NCI-H524 (cell line): ENCODE data around the gene TXNL4A.

ENCODE experiments used
- DNase-seq, 2 experiments: peaks; one replicate each; lab custom pipeline; 2025; lab: John Stamatoyannopoulos, UW

The TXNL4A gene

DNA sequence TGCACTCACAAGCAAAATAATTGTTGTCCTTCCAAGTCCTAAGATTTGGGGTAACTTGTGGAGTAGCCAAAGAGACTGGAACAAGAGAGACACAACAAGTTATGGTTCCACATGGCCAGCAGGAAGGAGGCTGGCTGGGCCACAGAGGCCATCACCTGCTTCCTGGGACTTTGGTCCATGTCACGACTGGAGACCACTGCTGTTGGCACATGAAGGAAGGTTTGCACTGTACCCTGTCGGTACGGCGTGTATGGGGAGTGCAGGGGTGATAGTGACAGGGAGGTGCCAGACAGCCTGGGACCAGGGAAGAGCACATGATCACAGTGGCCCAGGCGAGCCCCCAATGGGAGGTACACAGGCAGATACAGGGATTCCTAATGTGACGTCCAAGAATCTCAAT lies 52.4 kb downstream of the TXNL4A start:
- no peak for DNase-seq

DNA sequence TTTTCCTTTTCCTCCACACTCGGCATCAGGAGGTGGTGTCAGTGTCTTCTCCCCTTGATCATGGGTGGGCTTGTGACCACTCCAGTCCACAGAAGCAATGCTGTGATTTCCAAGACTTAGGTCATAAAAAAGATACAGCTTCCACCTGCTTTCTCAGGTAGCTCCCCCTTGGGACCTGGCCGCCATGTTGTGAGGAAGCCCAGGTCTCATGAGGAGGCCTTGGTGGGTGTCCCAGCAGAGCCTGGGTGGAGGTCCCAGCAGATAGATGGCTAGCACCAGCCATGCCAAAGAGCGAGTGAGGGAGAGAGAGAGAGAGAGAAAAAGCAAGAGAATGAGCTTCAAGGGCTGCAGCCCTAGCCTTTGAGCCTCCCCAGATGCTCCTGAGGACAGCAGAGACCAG lies 52.9 kb downstream of the TXNL4A start:
- no peak for DNase-seq

DNA sequence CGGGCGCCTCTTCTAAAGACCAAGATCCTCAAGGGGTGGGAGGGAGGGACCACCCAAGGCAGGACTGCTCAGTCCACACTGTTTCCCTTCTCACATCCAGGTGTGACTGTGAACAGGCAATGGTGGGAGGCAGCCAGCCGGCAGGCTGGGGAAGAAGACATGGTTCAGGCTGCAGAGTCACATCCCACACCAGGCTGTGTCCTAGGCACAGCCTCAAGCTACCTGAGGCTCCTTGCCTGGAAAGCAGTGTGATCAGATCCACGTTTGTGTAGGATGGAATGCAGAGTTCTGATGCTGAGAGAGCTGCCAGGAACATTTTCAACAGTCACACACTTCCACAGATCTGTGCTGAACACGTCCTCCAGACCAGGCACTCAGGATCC lies 53.3 kb downstream of the TXNL4A start:
- DNase-seq: no peak

DNA sequence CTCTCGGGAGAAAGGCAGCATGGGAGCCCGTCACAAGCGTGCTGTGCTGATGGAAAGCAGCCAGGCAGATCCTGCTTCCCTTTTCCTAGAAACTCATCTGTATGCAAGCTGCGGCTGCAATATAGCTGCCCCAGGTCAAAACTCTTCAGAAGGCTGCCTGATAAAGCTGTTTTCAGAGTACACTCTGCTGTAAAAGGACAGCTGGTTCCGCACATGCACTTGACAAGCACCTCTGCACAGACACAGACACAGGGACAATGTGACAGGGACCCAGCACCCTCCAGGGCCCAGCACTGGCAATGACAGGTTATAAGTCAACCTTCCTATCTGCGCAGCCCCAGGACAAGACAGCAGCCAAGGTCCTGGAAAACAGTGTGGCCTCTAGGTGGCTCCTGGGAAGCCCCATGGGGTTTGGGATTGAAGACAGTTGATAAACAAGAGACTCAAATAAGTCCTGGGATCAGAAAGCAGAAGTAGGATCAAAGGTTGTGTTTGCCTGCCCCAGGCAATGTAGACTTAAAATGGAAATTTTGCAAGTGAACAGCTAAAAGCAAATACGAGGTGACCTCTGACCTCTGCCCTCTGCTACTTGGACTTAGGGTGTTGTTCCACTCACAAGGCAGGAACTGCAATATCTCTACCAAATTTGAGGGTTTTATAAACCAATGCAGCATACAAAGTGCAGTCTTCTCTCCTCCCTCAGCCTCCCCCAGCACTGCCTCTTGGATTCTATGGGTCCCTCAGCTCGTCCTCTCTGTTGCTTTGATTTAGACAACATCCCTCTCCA lies 53.9 kb downstream of the TXNL4A start:
- DNase-seq: no peak

DNA sequence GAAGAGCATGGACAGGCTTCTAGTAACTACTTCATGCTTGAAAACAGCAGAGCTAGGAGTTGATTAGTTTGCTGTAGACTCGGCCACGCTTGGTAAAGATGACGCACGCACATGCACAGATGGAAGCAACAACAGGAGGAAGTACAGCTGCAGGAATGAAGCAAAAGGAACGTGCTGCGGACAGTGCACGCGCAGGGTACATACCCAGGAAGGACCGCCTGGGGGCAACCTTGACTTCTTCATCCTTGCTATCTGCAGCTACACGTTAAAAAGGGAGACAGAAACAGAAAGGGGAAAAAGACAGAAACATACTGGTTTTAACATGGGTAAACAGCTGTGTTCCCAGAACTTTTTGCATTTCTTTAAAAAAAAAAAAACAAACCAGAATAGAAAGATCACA lies 54.6 kb downstream of the TXNL4A start:
- no peak for DNase-seq

DNA sequence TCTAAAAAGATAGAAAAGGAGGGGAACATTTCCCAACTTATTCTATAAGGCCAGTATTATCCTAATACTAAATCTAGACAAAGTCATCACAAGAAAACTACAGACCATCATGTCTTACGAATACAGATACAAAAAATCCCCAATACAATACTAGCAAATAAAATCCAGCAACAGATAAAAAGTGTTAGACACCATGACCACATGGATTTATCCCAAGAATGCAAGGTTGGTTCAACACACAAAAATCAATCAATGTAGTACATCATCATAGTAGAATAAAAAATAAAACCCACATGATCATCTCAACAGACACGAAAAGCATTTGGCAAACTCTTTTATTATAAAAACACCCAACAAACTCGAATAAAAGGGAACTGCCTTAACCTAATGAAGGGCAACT lies 55.5 kb downstream of the TXNL4A start:
- no peak for DNase-seq

DNA sequence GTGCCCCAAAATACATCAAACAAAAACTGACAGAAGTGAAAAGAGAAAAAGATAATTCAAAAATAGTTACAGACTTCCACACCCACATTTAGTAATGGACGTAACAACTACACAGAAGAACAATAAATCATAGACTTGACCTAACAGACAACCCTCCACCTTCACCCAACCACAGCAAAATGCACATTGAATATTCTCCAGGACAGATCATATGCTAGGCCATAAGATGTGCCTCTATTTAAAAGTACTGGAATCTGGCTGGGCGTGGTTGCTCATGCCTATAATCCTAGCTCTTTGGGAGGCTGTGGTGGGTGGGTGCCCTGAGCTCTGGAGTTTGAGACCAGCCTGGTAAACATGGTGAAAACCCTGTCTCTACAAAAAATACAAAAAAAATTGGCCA lies 56.9 kb downstream of the TXNL4A start:
- no peak for DNase-seq

DNA sequence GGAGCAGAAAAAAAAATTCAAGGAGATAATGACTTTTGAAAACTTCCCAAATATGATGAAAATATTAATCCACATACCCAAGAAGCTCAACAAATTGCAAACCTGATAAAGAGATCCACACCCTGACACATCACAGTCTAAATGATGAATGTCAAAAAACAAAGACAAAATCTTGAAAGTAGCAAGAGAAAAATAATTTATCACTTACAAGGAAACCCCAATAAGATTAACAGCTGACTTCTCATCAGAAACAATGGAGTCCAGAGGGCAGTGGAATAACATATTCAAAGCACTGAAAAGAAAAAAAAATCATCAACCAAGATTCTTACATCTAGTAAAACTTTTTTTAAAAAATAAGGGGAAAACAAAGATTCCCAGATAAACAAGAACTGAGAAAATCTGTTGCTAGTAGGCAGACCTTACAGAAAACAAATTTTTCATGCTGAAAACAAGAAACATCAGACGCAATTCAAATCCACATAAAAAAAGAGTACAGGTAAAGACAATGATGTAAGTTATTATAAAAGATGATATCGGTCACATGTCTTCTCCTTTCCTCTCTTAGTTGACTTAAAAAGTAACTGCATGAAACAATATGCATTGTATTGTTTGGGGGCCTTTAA lies 58.2 kb downstream of the TXNL4A start:
- DNase-seq: no peak

DNA sequence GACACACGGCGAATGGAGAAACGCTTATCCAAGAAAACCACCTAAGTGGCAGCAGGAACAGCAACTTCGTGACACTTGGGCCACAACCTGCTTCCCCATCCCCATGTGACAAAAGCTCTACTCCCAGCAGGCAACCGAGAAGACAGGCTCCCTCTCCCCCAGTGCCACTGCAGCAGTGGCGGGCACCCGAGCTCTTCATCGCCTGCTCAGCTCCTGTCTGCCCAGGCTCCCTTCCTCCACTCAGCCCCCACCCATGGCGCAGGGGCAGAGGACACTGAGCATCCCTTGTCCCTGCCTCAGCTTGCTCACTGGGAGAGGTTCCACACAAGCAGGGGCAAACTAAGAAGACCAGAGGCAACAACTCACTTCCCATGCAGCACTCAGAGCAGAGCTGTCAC lies 59.8 kb downstream of the TXNL4A start:
- DNase-seq: no peak

DNA sequence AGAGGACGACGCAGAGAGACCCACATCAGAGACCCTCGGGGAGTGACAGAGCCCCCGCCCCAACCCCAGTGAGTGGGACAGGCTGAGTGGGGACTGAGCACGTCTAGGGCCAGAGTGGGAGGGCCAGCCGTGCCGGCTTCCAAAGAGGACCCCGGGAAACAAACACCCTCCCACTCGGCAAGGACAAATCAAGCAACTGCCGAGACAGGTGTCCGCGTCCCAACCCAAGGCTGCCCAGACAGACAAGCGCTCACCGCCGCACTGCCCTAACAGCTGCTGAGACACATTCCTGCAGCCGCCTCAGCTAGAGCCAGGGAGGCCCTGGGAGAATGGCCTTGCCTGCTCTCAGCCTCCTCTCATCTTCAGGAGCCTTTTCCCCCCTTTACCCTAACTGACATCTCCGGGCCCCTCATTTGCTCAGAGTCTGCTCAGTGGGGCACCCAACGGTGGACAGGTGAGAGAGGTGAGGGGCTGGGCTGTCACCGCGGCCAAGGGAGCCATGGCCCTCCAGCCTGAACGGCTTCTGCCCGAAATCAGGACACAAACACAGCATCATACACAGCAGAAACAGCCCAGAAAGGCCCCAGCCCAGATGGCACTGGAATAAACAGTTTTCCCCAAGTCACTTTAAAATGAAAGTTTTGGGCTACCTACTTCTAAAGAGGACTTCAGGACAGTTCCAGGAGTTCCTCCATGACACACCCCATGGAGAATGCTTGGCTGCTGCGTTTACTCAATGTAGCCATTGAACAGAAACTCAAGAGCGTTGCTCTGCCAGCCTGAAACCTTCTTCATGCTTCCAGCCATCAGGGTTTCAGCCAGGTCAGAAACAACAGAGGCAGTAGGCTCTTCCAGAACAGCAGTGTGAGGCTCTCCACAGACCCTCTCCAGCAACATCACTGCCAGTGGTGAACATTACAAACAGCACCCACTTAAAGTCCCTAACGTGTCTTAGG lies 60.5 kb downstream of the TXNL4A start:
- DNase-seq: no peak

DNA sequence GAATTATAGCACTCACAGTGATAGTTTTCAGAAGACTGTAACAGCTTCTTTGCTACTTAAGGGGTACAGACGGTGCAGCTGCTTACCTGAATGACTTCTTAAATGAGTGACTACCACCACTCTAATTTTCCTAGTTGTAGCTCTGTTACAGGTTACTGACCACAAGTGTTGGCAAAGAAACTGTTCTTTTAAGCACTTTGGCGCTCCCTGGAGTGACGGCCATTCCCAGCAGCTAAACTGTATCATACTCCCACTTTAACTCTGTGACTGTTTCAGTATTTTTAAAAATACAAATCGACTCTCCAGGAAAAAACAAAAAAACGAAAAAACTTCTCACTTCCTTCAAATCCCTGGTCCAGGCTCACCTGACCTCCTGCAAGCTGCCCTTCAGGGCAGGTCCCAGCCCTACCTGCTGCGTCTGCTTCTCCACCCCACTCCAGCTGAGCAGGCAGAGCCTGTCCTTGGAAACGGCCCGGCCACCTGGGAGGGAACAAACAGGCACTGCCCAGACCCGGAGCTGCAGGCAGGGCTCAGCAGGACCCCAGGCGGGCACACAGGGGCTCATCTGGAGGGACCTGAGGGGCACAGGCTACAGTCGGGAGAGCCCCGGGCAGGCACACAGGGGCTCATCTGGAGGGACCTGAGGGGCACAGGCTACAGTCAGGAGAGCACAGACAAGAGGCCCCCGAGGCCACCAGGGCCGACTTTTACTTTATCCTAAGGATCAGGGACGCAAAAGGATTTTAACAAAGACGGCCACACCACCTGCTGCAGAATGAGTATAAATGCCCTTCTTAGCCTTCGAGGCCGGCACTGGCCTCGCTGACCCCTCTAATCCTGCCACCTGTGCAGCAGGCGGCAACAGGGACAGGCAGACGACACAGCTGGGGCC lies 61.4 kb downstream of the TXNL4A start:
- peak in 1 of 2 experiments; percentile 27 for DNase-seq

DNA sequence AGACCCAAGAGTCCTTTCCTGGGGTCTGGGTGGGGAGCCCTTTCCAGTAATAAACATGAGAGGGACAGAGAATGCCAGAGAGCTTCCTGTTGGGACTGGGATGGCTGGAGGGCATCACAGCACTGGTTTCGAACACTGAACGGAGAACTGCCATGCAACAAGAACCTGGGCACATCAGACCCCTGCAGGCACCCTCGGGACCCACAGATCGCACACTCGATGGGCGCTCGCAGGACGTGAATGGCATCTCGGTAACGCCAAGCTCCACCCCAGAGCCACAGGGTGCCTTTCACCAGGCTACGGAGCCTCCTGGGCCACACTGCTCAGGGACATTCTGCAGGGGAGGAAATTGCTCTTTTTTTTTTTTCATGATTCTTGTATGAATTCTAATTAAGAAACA lies 62.1 kb downstream of the TXNL4A start:
- DNase-seq: no peak

DNA sequence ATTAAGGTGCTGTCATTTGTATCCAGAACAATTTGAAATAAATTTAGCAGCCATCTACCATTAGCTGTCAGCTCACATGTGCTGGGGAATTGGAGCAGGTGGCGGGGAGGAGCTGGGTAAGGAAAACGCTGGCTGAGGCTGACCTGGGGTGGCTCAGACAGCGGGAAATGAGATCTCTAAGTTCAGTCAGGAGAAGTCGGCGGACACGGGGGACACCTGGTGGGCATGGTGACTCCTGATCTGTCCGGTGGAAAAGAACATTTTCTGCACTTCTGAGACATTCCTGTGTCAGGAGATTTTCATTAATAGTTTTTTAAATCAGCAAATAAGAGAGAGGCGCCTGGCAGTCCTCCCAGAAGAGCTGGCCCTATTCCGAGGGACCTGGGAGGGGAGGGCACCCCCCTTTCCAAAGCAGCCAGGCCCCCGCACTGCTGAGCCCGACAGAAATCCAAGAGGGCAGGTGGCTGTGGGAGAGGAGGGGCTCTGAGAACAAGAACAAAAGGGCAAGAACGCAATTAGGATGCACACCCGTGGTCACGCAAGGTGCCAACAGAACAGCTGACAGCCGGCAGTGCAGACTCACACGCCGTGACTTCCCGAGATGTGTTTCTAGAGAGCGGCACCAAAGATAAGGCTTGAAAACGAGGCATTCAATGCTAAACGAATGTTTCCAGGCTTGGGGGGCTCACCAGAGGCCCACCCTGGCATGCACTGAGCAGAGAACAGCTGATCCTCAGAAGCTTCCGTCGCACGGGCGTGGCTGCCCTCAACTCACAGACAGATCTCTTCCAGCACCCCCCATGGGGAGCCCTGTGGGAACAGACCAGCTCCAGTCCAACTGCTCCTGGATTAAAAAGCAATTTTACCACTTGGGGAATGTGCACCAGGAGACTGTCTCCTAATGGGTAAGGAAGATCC lies 63.3 kb downstream of the TXNL4A start:
- DNase-seq: peak in 1 of 2 experiments; percentile 9

DNA sequence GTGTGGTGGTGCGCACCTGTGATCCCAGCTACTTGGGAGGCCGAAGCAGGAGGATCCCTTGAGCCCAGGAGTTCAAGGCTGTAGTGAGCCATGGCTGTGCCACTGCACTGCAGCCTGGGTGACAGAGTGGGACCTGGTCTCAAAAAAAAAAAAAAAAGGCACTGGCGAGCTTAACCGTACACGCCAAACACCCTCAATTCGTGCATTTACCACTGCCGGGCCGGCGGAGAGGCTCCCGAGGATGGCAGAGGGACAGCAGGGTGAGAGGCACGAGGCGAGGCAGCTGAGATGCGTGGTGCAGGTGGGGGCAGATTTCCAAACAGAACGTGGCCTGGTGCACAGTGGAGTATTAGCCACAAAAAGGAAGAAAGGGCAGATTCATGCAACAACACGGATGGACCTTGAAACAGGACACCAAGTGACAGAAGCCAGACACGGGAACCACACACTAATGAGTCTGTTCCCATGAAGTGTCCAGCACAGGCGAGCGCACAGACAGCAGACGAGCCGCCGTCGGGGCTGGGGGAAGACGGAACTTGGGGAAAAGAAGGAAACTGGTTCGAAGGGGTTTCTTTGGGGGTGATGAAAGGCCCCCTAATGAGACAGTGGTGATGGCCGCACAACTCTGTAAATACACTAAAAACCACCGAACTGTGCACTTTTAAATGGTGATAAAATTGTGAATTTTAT lies 64.3 kb downstream of the TXNL4A start:
- DNase-seq: no peak

DNA sequence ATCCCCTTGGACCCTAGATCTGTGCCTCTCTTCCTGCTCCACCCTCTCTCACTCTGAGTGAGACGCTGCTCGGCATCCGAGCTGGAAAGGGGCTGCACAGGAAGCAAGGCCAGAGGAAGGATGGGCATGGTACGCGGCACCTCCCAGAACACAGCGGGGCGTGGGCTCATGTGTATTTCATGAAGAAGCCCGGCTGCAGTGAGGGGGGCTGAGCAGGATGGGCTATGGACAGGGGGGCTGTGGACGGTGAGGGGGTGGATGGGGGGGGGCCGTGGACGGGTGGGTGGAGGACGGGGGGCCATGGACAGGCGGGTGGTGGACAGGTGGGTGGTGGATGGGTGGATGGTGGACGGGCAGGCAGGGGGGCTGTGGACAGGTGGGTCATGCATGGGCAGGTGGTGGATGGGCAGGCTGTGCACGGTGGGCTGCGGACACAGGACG lies 65.4 kb downstream of the TXNL4A start:
- no peak for DNase-seq

DNA sequence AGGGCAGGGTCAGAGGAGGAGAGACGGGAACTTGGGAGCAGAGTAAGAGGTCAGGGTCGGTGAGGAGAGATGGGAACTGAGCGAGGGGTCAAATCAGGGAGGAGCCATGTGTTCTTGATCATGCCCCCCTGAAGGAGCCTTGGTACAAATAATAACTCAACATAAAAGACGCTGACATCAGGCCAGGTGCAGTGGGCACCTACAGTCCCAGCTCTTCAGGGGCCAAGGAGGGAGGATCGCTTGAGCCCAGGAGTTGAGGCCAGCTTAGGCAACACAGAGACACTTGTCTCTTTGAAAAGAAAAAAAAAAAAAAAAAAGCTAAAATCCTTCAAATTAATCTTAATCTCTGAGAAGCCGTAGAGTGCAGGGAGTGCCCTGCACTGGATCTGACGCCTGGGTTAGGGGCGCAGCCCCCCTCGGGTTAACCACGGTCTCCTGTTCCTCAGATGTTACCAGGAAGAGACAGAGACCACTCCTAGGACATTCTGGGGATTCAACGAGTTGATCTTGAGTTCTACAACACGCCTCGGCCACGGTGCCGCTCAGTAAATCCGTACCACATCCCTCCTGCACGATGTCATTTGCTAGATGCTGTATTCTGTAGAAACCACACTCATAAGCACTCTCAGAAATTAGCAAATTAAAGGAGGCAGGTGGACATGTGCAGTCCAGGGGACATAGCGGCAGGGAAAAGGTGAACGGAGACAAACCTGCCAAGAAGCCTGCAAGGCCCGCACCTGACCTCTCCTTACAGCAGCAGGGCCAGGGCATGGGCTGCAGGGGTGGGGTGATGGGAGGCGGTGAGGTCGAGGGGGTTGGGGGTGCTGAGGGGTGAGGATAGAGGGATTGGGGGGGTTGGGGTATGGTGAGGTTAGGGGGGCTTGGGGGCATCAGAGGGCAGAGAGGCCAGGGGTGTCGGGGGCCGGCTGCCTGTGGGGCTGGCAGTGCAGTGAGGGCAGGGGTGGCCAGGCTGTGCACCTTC lies 66.1 kb downstream of the TXNL4A start:
- no peak for DNase-seq
